Retinal pigment epithelial cell (primary cell): ENCODE data around the gene RXRA.

Source experiments
- DNase-seq: peaks from one replicate; pipeline ENCODE4 v3.0.0-alpha.2; 2010; ENCODE audit warnings: low read depth
- H3K4me3 ChIP-seq: 2 replicates; pipeline ENCODE4 v1.5.1; 2011; ENCODE audit warnings: mild to moderate bottlenecking, low read length, control low read depth, moderate library complexity
- TF ChIP-seq, protein P1 (sequence below): conservative IDR thresholded peaks from 2 replicates; pipeline ENCODE4 v1.5.1; 2011; ENCODE audit warnings: low read depth, low read length, control low read depth, inconsistent platforms

The RXRA gene

DNA sequence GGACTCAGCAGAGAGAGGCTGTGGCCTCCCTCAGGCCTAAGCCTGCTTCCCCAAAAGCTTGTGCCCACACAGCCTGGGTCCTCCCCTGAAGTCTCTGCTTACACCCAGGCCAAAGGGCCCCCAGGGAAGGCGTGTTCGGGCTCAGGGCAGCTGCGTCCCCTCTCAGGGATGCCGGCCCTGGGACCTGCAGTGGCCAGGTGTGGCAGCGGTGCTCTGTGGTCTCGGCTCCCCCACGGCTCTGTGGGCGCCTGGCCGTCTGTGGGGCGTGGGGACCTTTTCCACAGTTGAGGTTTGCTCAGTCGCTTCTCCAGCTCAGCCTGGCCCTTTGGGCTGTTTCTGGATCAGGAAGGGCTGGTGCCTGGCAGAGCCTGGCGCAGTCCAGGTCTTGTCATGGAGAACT, 75.9 kb downstream of the RXRA start:
- no peak for DNase-seq
- no peak overlapping the region for H3K4me3 ChIP-seq
- TF ChIP-seq, protein P1, sequence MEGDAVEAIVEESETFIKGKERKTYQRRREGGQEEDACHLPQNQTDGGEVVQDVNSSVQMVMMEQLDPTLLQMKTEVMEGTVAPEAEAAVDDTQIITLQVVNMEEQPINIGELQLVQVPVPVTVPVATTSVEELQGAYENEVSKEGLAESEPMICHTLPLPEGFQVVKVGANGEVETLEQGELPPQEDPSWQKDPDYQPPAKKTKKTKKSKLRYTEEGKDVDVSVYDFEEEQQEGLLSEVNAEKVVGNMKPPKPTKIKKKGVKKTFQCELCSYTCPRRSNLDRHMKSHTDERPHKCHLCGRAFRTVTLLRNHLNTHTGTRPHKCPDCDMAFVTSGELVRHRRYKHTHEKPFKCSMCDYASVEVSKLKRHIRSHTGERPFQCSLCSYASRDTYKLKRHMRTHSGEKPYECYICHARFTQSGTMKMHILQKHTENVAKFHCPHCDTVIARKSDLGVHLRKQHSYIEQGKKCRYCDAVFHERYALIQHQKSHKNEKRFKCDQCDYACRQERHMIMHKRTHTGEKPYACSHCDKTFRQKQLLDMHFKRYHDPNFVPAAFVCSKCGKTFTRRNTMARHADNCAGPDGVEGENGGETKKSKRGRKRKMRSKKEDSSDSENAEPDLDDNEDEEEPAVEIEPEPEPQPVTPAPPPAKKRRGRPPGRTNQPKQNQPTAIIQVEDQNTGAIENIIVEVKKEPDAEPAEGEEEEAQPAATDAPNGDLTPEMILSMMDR = no peak

DNA sequence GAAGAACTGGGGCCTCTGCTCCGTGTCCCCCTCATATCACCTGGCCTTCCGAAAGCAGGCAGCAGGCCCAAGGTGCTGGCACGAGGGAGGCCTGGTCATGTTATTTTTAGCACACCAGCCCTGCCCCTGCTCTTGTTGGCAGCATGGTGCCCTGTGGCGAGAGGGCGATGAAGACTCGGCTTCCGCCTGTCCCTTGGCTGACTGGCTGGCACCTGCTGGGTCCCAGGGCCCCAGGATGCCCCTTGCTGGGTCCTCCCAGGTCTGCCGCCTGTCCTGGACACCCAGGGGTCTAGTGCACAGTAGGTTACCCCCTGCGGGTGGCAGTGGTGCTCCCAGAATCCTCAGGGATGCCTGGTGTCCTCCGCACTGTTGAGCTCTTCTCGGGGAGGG, 77.0 kb downstream of the RXRA start:
- DNase-seq = no peak
- H3K4me3 ChIP-seq = no peak overlapping the region
- TF ChIP-seq, protein P1 = no peak

DNA sequence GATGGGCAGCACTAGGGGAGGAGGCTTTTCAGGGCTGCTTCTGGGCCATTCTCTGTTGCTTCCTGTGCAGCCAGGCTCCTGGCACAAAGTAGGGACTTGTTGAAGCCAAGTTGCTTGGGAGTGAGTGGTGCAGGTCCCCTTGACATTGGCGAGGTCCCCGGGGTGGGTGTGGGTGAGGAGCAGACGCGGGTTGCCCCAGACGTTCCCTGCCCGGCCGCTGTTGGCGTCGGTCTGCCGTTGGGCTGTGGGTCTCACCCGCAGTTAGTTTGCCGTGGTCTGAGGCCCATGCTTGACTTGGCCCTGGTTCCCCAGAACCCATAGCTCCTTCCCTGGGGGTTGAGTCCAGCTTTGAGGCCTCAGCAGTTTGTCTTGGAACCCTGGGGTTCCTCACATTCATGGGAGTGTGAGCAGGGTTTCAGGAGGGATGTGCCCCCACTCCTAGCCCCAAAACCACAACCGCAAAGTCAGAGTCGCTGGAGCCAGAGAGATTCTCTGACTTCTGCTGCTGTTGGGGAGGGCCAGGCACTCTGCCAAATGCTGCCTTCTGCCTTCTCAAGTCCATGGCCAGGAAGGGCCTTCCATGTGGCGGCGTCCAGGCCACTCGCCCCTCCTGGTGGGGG, 77.5 kb downstream of the RXRA start:
- H3K4me3 ChIP-seq = no peak overlapping the region
- DNase-seq = no peak
- TF ChIP-seq, protein P1 = no peak

DNA sequence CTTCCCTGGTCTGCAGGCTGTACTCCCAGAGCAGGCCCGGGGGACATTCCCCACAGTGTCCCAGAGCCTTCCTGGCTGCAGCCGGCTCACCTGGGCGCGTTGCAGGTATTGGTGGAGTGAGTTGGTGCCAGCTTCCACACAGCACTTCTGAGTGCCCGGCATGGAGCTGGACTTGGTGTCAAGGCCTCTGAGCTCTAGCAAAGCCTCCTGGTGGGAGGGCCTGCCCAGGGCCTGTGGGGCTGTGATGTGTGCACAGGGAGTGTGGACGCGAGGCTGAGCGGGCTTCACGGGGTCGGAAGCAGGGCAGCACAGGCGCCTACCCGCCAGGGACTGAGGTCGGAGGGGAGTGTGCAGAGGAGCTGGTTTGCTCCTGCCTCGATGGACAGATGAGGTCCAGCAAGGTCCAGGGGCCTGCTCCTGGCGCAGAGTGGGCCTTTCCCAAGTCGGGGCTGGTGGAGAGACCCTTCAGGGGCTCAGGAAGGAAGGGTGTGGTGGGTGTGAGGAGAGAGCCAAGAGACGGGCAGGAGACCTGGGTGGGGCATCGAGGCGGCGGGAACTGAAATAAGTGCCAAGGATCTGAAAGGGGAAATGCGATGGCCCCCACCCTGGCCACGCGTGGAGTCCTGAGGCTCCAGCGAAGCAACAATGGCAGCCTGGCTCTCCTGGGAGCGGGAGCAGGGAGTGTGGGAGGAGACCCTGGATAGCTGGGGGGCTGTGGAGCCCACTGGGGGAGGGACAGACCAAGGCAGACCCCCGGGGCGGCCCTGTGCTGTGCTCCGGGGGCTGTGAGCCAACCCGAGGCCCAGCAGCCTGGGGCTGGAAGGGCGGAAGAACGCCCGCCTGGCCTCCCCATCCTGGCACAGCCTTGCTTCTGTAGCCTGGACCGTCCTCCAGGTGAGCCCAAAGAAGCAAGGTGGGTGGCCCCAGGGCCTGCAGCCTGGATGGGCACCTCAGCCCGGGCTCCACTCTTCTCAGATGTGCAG, 78.4 kb downstream of the RXRA start:
- TF ChIP-seq, protein P1 = no peak
- DNase-seq = no peak
- no peak overlapping the region for H3K4me3 ChIP-seq

DNA sequence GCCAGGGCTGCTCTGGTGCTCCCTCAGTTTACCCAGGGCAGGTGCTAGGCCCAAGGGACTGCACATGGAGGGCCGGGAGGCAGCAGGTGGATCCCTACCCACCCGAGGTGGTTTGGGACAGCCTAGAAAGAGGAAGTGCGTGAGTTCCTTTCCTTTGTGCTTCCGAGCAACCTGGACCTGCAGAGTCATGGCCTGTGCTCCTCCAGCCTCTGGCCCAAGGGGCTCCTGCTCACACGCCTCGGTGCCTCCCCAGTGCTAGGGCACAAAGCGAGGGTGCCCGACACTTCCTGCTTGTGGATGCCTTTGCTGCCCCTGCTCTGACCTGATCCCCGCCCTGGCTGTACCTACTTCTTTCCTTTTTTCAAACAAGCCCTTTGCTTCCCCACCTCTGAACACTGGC, 79.3 kb downstream of the RXRA start:
- TF ChIP-seq, protein P1 = no peak
- DNase-seq = no peak
- no peak overlapping the region for H3K4me3 ChIP-seq

DNA sequence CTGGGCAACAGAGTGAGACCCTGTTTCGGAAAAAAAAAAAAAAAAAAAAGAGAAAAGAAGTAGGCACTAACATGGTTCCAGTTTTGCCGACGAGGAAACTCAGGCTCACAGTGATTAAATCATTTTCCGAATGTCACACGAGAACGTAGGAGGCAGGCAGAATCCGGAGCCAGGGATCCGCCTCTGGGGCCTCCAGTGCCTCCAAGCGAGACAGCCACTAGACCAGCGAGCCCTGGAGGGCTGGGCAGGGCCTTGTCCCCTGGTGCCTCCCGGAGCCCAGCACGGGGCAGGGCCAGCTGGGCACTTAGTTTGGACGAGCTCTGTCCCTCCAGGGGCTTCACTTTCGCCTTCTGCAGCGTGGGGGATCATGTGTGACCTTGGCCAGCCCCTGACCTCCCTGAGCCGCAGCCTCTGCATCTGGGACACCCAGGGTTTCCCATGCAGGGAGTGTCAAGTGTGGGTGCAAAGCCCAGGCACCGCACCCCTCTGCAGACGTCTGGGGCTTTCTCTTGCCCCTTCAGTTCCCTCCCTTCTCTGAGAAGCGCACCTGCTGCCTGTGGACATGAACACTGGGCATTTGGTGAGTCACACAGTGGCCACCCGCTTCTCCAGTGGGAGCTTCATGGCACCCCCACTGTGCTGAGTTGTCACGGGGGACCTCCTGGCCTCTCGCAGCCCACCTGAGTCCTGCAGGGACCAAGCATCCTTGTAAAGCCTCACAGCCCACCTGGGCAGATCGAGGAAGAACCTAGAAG, 80.3 kb downstream of the RXRA start:
- DNase-seq = no peak
- peak overlapping the region; percentile 29 for H3K4me3 ChIP-seq
- TF ChIP-seq, protein P1 = no peak
